ENCODE measurements around the gene TLE7. TPM values are rescaled to one million over a fixed set of nuclear protein-coding genes. Genes with fewer than 3 reads are reported as not detected.

The TLE7 gene
- not detected for total RNA-seq
- long read RNA-seq: 0 reads

GRCh38 chr16:71442051-71442440, at the start of gene TLE7:
TSS of gene TLE7 (minus strand) at chr16:71442054. CDS start at chr16:71433324, 8,730 bp downstream.
- intact Hi-C loops (cut with micrococcal nuclease): no loop called here
- no peak for ATAC-seq
- no peak for DNase-seq

DNA sequence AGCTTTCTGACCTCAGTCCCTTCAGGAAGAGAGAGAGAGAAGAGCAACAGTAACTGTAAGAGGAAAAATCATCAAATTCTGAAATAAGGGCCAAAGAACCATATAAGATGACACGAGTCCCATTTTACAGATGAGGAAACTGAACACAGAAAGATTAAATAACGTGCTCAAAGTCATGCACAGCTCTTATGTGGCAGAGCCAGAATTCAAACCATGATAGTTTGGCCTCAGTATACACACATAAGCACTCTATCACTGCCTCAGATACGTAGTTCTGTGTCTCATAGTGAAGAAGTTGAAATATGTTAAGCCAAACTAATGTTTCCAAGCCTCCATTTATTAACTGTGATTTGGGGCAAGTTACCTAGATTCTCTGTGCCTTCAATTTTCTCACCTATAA, 49.2 kb upstream of the TLE7 start:
- intact Hi-C loops (cut with micrococcal nuclease): no loop called here
- no peak for ATAC-seq

GRCh38 chr16:71490361-71490760, 48.5 kb upstream of the TLE7 start:
- ATAC-seq: no peak
- intact Hi-C loops (cut with micrococcal nuclease): no loop called here
- DNase-seq: no peak

More for the DNA sequence above, 49.2 kb upstream of the TLE7 start:
- no peak for DNase-seq

GRCh38 chr16:71489122-71489521, 47.3 kb upstream of the TLE7 start, which contains the start of gene ZNF19:
TSS of gene ZNF19 (minus strand) at chr16:71489324. CDS start at chr16:71482114, 7,210 bp downstream.
- DNase-seq: no peak
- intact Hi-C loops (cut with micrococcal nuclease): no loop called here

GRCh38 chr16:71484006-71484893, 42.4 kb upstream of the TLE7 start:
- DNase-seq: peak; percentile 89
- peak; percentile 99 for ATAC-seq
- intact Hi-C loops (cut with micrococcal nuclease): loop anchor here (1.0 kb wide), 1 partner anchor 22 kb away; the partner anchor contains the start of gene ZNF23

More at GRCh38 chr16:71489122-71489521, 47.3 kb upstream of the TLE7 start, which contains the start of gene ZNF19:
- no peak for ATAC-seq

- intact Hi-C loops (cut with micrococcal nuclease): no loop called here
- DNase-seq: no peak
- ATAC-seq: no peak
Observed at GRCh38 chr16:71482569-71482968, 40.7 kb upstream of the TLE7 start.

DNA sequence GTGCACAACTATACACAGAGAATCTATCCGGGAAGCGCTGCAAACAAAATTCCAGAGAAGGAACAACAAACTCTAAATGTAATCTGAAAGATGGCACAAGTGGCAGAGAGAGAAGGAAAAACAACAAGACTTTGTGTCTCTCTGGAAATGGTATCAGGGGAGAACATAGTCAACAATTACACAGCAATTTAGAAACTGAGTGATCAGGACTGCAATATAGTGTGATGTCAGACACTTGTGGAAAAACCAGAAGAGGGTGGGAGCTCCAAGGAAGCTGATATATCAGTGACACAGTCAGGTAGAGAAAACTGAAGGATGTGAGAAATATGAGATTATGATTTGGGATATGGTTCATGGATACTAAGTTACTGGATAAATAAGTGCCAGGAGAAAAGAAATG, 39.1 kb upstream of the TLE7 start:
- intact Hi-C loops (cut with micrococcal nuclease): no loop called here
- ATAC-seq: no peak

GRCh38 chr16:71479420-71479819, 37.6 kb upstream of the TLE7 start:
- ATAC-seq: no peak
- intact Hi-C loops (cut with micrococcal nuclease): no loop called here
- DNase-seq: no peak

More for the DNA sequence above, 39.1 kb upstream of the TLE7 start:
- DNase-seq: no peak

GRCh38 chr16:71476457-71477124, 34.7 kb upstream of the TLE7 start:
- ATAC-seq (no peak), DNase-seq (no peak)
- intact Hi-C loops (cut with micrococcal nuclease): no loop called here

GRCh38 chr16:71474864-71475263, 33.0 kb upstream of the TLE7 start:
- ATAC-seq (no peak), DNase-seq (no peak)
- intact Hi-C loops (cut with micrococcal nuclease): no loop called here

GRCh38 chr16:71473891-71474290, 32.0 kb upstream of the TLE7 start:
- ATAC-seq: no peak
- DNase-seq: no peak
- intact Hi-C loops (cut with micrococcal nuclease): no loop called here

- no peak for ATAC-seq
- intact Hi-C loops (cut with micrococcal nuclease): no loop called here
Observed at GRCh38 chr16:71472931-71473330, 31.1 kb upstream of the TLE7 start.

DNA sequence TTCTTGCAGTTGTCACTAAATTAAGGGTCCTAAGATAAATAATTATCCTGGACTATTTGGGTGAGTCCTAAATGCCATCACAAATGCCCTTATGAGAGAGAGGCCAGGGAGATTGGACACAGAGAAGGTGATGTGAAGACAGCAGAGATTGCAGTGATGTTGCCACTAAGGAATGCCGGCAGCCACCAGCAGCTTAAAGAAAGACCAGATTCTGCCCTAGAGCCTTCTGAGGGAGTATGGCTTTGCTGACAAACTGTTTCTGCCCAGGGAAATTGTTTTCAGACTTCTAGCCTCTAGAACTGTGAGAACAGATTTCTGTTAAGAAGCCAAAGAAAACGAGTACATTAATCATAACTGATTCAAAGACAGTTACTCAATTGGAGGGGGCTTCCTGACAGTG, 30.2 kb upstream of the TLE7 start:
- ATAC-seq: no peak
- intact Hi-C loops (cut with micrococcal nuclease): no loop called here

More at GRCh38 chr16:71472931-71473330, 31.1 kb upstream of the TLE7 start:
- DNase-seq: no peak

GRCh38 chr16:71467810-71468209, 26.0 kb upstream of the TLE7 start:
- DNase-seq (peak; percentile 38), ATAC-seq (peak; percentile 55)
- intact Hi-C loops (cut with micrococcal nuclease): no loop called here

More for the DNA sequence above, 30.2 kb upstream of the TLE7 start:
- no peak for DNase-seq

DNA sequence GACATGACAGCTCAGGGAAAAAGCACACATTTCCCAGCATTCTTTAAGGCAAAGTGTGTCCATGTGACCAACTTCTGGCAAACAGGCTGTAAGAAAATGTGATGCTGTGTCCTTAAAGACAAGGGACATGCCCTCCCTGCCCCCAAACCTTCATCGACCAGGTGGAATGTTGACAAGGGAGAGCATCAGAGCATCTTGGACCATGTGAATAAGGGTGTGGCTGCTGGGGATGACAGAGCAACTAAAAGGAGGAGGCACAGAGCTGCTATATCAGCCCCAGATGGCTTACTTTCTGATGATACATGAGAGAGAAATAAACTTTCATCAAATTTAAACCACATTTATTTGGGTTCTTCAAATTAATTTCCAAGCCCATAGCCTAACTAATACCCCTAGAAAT, 22.4 kb upstream of the TLE7 start:
- intact Hi-C loops (cut with micrococcal nuclease): no loop called here
- DNase-seq: no peak

GRCh38 chr16:71461686-71462648, 20.1 kb upstream of the TLE7 start, which contains the start of gene ZNF23:
TSS of gene ZNF23 (minus strand) at chr16:71462247. CDS start at chr16:71456796, 5,451 bp downstream.
- ATAC-seq (peak; percentile 100), DNase-seq (peak; percentile 91)
- intact Hi-C loops (cut with micrococcal nuclease): loop anchor here (1.0 kb wide), 1 partner anchor 22 kb away; no protein-coding TSS in a partner anchor

More for the DNA sequence above, 22.4 kb upstream of the TLE7 start:
- no peak for ATAC-seq

- no peak for DNase-seq
- intact Hi-C loops (cut with micrococcal nuclease): no loop called here
- no peak for ATAC-seq
Observed at GRCh38 chr16:71460941-71461340, 19.1 kb upstream of the TLE7 start.

GRCh38 chr16:71460236-71460635, 18.4 kb upstream of the TLE7 start:
- intact Hi-C loops (cut with micrococcal nuclease): no loop called here
- DNase-seq (no peak), ATAC-seq (no peak)

DNA sequence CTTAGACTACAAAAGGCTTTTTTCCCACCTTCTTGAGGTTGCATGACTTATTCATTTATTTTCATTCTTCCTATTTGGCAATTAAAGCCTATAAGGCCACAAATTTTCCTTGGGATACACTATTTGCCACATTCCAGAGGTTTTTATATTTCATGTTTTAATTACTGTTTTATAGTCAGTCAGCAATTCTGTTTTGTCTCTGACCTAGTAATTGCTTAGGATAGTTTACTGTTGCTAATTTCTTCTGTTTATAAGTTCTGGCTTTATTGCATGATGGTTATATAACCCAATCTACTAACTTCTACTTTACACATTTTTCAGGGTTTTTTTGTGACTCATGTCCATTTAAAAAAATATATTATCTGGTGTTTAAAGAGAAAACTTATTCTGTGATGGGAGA, 17.7 kb upstream of the TLE7 start:
- no peak for ATAC-seq
- DNase-seq: no peak
- intact Hi-C loops (cut with micrococcal nuclease): no loop called here

Measured in left ventricle myocardium superior (tissue), 1 donor.